DMS79 (cell line): ENCODE results near the gene SEZ6L.

ENCODE experiments used
- DNase-seq: peaks from one replicate; lab custom pipeline; 2025; lab: John Stamatoyannopoulos, UW

Gene SEZ6L

GRCh38 chr22:26182723-26183122, 13.5 kb downstream of the SEZ6L start:
- DNase-seq, result no peak

GRCh38 chr22:26185190-26185589, 15.9 kb downstream of the SEZ6L start:
- DNase-seq, result no peak

- DNase-seq, result no peak
Measured at GRCh38 chr22:26188341-26188740, 19.1 kb downstream of the SEZ6L start.

GRCh38 chr22:26194313-26194712, 25.1 kb downstream of the SEZ6L start:
- no peak for DNase-seq

- no peak for DNase-seq
Measured at GRCh38 chr22:26194877-26195276, 25.6 kb downstream of the SEZ6L start.

- DNase-seq, result no peak
Measured at GRCh38 chr22:26196657-26197056, 27.4 kb downstream of the SEZ6L start.

- no peak for DNase-seq
Measured at GRCh38 chr22:26197425-26197824, 28.2 kb downstream of the SEZ6L start.

GRCh38 chr22:26199665-26200064, 30.4 kb downstream of the SEZ6L start:
- DNase-seq, result no peak

- no peak for DNase-seq
Measured at GRCh38 chr22:26202280-26202924, 33.1 kb downstream of the SEZ6L start.

- DNase-seq, result no peak
Measured at GRCh38 chr22:26205494-26205893, 36.2 kb downstream of the SEZ6L start.

- DNase-seq, result no peak
Measured at GRCh38 chr22:26210334-26210733, 41.1 kb downstream of the SEZ6L start.

GRCh38 chr22:26213826-26214225, 44.6 kb downstream of the SEZ6L start:
- no peak for DNase-seq

- no peak for DNase-seq
Measured at GRCh38 chr22:26214466-26214865, 45.2 kb downstream of the SEZ6L start.

- no peak for DNase-seq
Measured at GRCh38 chr22:26215736-26216135, 46.5 kb downstream of the SEZ6L start.

- DNase-seq, result no peak
Measured at GRCh38 chr22:26225207-26225606, 55.9 kb downstream of the SEZ6L start.

GRCh38 chr22:26226538-26227297, 57.5 kb downstream of the SEZ6L start:
- no peak for DNase-seq

GRCh38 chr22:26229910-26230309, 60.6 kb downstream of the SEZ6L start:
- DNase-seq, result no peak

GRCh38 chr22:26234296-26234695, 65.0 kb downstream of the SEZ6L start:
- DNase-seq, result no peak

- DNase-seq, result no peak
Measured at GRCh38 chr22:26235792-26236487, 66.7 kb downstream of the SEZ6L start.

GRCh38 chr22:26236991-26237390, 67.7 kb downstream of the SEZ6L start:
- DNase-seq, result no peak

- no peak for DNase-seq
Measured at GRCh38 chr22:26238596-26238995, 69.3 kb downstream of the SEZ6L start.

GRCh38 chr22:26239581-26239980, 70.3 kb downstream of the SEZ6L start:
- no peak for DNase-seq

GRCh38 chr22:26241361-26241760, 72.1 kb downstream of the SEZ6L start:
- DNase-seq, result no peak
